Ecto neural progenitor cell (in vitro differentiated cells): ENCODE data around the gene ACOXL.
"Not testable (repeated sequence)": the region's sequence is repeated elsewhere in the genome, so short reads cannot be mapped to it uniquely, and the experiment has no call there.

ENCODE experiments used
- DNase-seq: peaks from one replicate; pipeline ENCODE4 v3.0.0-alpha.2; 2018; ENCODE audit warnings: low spot score

ACOXL gene

DNA sequence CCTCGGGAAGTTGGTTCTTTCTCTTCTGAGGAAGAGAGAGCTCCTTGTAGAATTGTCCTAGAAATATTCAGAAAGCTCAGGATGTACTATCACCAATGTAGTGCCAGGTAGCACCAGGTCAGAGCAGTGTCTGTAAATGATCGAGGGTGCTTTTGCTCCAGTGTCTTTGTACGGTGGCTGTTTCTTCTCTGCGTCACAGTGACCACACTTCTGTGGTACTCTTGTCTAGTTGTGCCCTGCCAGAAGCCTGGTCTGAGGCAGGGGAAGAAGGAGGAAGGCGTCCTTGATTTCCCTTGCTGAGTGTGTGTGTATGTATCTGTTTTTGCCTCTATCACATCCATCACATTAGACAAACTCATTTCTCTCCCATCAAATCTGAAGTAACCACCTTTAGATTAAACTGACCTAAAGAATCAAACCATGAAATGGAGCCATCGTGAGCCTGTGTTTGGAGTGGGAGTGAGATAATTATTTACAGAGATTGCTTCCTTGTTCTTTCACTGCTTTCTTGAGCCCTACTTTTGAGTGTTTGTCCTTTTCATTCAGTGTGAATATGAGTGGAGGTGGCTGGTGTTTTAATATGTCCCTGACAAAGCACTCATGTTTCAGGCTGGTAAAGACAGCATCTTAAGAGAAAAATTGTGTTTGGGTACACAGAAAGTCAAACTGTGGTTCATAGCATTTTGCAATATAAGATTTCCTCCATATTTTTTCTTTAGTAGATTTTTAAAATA lies 97.2 kb downstream of the ACOXL start:
- no peak for DNase-seq

DNA sequence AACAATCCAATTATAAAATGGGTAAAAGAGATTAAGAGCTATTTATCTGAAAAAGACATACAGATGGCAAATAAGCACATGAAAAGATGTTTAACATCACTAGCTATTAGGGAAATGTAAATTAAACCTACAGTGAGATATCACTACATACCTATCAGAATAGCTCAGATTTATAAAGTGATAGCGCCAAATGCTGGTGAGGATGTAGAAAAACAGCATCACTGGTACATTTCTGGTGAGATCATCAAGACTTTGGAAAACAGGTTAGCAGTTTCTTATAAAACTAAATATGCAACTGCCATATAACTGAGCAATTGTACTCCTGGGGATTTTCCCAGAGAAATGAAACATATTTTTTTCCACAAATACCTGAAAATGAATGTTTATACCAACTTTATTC lies 100.4 kb downstream of the ACOXL start:
- DNase-seq: no peak

DNA sequence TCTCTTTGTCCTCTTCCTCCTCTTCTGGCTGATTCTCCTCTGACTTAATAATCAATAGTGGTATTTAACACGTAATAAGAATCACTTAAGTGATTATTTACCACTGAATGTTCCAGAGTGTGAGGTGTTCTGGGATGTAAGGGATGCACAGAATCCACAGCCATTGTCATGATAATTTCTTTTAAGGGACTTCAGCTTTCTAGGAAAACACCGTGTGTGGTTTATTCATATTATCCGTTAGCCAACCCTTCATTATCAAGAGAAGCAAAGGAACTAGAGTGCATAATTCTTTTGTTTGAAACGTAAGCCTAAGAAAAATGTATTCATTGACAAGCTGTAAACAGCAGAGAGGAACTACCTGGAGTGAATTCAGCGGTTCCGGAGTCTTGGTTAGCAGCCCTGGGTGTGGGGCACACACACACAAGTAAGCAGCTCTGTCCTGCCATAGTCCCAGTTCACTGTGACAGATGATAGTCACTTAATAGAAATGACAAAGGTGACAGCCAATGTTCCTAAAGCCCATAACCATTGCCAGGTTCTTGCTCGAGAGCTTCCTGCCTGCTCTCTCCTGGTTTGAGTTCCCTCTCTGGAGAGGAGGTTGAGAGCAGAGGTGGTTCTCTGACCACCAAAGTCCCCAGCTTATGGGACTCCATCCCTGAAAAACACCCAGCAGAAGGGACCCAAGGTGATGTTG lies 101.9 kb downstream of the ACOXL start:
- no peak for DNase-seq

DNA sequence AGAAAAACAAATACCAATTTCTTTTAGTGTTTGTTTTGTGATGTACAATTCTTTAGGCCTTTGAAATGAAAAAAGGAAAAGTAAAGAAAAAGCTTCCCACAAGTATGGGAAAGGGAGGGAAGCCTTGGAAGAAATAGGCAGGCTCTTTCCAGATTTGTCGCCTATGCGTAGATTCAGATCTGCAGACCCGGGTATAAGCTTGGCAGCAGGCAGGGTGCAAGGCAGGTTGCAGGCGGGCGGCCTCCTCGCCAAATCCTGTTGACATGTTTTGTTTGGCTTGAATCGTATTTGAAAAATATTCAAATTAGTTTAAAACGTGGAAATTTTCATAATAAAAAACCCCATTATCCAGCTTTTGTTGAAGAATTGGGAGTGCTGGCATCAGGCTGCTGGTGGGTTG lies 104.3 kb downstream of the ACOXL start:
- DNase-seq: no peak

DNA sequence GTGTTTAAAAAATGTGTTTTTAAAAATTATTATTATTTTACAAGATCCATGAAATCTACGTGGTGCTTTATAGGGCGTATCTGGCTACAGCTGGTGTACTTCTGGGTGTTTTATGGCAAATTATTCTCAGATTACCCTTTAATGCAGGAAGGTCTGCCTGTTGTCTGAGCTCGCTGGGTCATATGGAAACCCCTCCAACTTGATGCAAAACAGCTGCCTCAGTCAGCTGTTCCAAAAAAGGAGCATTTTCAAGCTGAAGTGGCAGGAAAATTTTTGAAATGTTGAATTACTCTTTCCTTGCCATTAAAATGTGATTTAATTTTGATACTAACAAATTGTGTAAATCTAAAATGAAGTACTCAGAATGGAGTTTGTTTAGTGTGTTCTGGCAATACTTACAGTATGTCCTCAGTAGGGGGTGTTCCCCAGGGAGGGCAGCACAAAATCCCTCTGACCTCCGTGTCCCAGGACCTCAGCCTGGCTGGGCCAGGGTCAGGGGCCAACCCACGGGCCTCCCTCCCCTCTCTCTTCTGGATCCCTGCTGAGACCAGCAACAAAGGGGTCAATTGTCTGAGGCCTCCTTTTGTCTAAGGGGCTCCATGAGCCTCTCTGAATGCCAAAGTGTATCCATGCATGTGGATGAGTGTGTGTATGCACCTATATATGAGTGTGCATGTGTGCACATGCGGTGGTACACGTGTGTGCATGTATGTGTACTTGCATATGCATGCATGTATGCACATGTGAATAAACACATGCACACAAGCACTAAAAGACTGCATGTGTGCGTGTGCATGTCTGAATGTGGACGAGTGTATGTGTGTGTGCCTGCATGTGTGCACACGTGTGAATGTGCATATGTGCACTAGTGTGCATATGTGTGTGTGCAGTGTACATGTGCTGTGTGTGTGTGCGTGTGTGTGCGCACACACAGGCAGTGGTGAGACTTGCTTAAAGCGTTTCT lies 105.4 kb downstream of the ACOXL start:
- DNase-seq: peak; percentile 82

DNA sequence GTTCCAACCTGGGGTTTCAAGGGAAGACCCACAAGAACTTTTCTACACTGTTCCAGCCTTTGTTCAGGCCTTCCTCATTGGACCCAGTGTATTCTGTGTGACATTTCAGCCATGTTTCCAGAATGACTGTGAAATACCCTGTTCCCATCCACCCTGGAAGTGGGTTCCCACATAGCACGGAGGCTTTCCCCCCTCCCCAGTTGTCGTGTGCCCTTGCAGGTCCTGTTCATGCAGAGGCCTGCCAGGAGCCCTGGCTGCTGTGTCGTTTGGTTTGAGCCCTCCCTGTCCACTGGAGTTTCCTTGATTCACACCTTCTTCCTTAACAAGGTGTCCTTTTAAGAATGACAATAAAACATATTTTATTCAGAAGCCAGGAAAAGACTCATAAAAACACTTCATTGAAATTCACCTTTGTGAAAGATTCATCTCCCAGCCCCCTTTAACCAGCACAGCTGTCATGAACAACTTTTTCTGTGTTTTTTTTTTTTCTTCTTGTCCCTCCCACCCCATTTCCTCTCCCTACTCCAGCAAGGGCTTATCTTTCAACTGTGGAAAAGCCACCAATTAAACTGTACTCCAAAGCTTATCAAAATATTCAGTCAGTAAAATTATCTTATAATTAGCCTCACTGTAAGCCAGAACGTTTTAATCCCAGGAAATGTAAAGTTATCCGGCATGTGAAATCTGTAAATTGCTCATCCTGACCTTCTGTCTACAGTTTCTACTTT lies 106.4 kb downstream of the ACOXL start:
- no peak for DNase-seq

- DNase-seq: no peak
These were observed 108.1 kb downstream of the ACOXL start for GRCh38 chr2:110840508-110840907.

- no peak for DNase-seq
These were observed 109.7 kb downstream of the ACOXL start for GRCh38 chr2:110842048-110842447.

- DNase-seq: no peak
These were observed 111.1 kb downstream of the ACOXL start for GRCh38 chr2:110843496-110843895.

DNA sequence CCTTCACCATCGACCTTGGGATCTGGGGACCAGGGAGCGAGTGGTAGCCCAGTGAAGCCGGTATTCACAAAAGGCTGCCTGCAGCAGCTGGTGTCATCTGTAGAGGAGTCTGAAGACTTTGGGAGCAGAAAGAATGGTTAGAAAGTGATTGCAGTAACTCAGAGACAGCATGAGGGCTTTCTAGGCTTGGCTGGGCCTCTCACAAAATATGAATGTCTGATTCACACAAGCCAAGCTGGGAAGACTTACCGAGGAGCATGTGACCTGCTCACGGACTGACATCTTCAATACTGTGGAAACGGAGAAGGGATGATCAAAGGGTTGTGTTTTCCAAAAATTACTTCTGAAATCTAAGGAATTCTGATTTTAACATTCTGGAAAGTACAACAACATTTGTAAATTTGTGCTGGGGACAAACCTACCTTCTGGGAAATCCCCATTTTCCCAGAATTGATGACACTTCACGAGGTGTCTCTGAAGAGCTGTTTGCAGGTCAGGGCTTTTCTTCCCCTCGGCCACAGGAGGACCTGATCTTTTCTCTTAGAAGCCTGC lies 111.7 kb downstream of the ACOXL start:
- no peak for DNase-seq

GRCh38 chr2:110847651-110848050 lies 115.3 kb downstream of the ACOXL start:
- DNase-seq: no peak

DNA sequence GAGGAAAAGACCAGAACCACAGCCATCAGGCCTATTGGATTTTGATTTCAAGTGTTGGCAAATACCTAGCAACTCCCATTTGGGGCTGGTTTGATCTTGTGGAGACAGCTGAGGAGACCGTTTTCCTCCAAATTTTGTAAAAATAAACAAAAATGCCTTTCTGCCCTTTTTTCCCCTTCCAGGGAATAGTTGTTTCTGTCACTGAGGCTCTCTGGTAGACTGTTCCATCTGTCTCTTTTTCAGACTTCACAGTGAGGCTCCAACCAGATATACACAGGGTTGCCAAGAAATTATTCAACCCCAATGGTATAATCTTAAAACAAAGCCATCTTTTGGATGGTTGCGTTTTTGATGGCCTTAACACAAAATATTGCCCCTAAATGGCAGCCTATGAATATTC lies 115.7 kb downstream of the ACOXL start:
- no peak for DNase-seq

DNA sequence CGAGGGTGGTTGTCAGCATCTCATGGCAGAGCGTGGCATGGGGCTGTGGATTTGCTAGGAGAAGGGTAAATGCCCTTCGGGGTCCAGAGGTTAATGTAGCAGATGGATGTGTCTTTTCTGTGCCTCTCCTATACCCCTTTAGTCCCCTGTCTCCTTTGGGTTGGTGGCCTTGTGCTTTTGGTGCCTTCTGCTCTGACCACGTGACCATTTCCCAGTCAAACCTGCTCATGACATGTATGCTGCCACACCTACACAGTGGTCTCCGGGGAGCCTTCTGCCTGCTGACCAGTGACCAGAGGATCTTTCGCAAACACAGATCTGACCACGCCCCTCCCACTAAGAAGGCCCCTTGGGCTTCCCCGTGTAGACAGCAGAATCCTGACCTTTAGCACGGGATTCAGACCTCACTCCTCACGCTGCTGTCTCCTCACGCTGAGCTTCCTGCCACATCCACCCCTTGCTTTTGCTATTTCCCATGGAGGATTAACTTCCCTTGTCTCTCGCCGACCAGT lies 116.2 kb downstream of the ACOXL start:
- DNase-seq: no peak

DNA sequence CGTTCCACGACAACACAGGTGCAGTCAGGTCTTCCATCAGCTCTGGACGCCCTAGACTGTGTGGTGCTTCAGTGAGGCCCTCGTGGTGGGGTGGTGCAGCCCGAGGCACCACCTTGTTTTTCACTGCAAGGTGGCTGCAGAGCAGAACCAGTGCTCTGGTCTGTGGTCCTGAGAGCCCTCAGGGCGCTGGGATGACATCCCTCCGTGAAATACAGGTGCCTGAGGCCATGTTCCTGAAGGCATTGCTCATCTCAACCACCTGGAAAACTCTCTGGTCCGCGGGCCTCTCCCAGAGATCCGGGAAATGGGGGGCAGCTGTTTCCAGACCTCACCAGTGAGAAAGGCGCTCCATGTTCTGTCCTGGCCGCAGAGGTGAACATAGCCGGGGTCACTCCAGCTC lies 119.2 kb downstream of the ACOXL start:
- DNase-seq: no peak

DNA sequence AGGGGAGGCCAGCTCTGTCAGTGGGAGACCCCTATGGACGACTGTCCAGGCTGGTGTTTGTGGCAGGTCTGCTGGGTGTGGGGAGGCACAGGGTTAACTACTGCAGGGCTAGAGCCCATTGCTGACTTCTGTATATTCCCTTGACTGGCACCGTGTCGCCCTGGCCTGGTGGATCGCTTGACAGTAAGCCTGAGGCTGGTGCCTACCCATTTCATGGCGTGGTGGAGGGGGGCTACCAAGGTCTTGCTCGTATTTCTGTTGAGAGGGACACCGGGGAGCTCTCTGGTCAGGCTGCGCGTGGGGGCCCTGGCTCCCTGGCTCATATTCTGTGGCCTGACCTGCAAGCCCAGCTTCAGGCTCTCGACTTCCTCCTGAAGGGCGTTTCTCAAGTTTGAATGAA lies 119.7 kb downstream of the ACOXL start:
- no peak for DNase-seq

DNA sequence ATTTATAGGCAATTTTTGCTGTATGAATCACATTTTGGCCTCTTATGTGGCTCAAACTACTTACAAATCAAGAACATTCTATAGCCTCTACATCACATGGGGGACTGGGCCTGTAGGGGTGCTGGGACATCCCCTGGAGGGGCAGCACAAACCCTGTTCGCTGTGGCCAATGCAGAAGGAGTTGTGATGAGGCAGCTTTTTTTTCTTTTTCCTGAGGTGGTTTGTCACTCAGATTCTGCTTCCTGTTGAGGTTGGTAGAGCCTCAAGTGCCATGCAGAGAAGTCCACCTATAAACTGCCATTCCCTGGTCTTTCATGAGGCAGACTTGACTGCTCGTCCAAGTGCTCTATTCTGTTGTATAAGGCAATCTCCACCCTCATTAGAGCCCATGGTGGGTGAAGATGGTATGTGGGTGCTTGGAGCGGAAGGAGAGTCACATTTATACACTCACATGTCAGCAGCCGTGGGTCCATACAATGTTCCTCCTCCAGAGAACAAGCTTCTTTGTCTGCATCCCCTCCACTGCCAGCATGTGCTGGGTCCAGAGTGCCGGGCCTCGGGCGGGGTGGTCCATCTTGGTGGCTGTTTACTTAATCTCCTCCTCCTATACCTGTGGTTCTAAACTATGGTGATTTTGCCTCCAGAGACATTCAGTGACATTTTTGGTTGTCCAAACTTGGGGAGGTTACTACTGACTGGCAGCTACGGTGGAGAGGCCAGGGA lies 120.3 kb downstream of the ACOXL start:
- DNase-seq: no peak

DNA sequence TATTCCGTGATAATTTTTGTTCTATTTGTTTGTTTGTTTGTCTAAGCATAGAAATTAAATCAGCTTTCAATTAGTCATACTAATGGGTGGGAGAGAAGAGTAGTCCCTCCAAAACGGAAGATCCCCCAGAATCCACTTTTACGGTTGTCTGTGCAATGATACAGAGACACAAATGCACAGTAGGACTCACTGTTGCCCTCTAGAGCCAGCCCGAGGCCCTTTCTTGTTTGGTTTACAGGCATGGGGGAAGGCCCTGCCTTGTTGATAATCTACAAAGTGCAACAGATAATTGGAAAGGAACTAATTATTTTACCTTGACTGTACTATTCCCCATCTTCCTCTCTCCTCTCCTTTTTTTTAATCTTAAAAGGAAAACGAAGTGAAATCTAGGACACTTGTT lies 121.1 kb downstream of the ACOXL start:
- DNase-seq: no peak

DNA sequence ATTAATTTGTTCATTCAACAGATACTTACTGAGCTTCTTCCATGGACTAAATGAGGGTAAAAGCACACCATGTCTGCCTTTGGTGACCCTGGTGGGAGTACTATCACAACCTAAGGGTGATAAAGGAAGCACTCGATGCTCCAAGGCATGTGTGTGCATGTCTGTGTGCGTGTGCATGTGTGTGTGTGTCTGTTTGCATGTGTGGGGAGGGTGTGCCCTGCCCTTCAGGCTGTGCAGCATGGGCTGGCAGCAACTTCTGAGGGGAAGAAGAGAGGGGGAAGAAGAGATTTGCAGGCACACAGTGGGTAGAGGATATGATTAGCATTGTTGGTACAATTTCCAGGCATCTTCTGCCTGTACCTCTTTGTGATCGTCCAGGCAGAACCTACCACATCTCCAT lies 121.6 kb downstream of the ACOXL start:
- no peak for DNase-seq

DNA sequence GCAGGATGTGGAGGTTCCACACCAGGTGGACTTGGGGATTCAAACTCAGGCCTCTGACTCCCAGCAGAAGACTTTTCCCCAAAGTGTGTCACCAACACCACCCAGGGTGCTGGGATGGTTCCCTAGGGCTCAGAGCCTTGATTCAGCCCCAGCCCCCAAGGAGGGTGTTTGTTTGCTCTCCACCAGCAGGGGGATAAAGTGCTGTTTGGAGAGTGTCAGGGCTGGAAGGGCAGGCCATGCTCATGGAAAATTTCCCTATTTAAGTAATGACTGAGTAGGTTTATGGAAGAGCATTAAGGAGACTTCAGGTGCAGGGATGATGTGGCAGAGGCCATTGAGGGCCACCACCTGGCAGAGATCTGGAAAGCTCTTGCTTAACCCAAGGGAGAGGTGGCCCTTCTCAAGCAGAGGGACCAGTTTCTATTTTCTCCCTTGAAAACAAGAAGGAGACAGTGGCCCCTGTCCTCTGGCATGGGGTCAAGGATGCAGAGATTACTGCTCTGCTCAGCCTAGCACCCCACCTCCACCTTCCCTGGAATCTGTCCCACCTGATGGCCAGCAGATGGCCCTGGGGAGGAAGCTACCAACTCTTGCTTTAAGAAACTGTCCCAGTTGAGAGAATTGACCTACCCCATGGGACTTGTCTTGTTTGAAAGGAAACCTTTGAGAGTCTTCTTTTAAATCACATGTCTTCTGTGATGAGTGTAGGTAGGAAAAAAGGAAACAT lies 122.1 kb downstream of the ACOXL start:
- DNase-seq: no peak

DNA sequence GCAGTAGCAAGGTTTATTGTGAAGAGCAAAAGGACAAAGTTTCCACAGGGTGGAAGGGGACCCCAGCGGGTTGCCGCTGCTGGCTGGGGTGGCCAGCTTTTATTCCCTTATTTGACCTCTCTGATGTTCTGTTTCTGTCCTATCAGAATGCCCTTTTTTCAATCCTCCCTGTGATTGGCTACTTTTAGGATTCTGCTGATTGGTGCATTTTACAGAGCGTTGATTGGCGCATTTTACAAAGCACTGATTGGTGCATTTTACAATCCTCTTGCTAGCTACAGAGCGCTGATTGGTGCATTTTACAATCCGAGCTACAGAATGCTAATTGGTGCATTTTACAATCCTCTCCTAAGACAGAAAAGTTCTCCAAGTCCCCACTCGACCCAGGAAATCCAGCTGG lies 123.5 kb downstream of the ACOXL start:
- DNase-seq: not testable (repeated sequence)
